NCI-H2196 treated with DMSO at 0.1 percent for 48 hours (cell line): ENCODE data around the gene SLC22A31.
"Not testable (repeated sequence)": the region's sequence is repeated elsewhere in the genome, so short reads cannot be mapped to it uniquely, and the experiment has no call there.

Source experiments
- DNase-seq: peaks from one replicate; lab custom pipeline; 2025; ENCODE audit not compliant: unreplicated experiment; lab: John Stamatoyannopoulos, UW

SLC22A31 gene

DNA sequence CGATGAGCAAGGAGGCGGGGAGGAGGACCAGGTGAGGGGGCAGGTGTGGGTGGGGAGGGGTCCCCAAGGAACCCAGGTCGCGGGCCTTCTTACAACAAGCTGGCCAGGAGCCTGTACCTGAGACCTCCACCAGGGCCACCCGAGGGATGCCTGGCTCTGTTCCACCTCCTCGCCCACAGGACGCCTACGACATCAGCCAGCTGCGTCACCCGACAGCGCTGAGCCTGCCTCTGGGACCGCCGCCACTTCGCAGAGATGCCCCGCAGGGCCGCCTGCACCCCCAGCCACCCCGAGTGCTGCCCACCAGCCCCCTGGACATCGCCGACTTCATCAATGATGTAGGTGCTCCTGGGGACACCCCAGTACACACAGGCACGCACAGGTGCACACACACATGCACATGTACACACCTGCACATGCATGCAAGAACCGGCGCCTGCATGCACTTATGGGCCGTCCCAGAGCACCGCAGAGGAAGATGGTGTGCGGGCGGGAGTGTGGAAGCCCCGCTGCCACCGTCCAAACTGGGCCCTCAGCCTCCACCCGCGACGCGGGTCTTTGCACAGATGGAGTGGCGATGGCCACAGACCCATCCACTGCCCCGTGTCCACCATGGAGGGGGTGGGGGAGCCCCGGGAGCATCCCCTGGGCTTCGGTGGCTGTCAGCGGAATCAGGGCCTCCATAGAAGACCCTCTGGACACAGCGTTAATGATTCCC, 6.6 kb downstream of the SLC22A31 start:
- no peak for DNase-seq

DNA sequence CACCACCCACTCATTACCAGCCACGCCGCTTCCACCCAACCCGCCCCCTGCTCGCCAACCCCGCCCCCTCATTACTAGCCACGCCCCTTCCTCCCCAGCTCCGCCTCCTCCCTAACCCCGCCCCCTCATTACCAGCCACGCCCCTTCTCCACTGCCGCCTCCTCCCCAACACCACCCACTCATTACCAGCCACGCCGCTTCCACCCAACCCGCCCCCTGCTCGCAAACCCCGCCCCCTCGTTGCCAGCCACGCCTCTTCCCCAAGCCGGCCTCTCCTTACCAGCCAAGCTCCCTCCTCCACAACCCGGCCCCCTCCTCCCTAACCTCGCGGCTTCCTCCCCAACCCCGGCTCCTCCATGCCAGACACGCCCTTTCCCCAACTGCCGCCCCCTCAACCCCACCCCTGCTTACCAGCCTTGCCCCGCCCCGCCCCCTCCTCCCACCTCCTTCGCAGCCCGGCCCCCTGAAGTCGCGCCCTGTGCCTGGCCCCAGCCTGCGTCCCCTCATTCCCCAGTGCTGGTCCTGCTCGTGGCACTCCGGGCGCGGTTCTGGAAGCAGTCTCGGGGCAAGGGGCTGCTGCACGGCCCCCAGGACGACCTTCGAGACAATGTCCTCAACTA, 7.3 kb downstream of the SLC22A31 start:
- peak; percentile 31 for DNase-seq

DNA sequence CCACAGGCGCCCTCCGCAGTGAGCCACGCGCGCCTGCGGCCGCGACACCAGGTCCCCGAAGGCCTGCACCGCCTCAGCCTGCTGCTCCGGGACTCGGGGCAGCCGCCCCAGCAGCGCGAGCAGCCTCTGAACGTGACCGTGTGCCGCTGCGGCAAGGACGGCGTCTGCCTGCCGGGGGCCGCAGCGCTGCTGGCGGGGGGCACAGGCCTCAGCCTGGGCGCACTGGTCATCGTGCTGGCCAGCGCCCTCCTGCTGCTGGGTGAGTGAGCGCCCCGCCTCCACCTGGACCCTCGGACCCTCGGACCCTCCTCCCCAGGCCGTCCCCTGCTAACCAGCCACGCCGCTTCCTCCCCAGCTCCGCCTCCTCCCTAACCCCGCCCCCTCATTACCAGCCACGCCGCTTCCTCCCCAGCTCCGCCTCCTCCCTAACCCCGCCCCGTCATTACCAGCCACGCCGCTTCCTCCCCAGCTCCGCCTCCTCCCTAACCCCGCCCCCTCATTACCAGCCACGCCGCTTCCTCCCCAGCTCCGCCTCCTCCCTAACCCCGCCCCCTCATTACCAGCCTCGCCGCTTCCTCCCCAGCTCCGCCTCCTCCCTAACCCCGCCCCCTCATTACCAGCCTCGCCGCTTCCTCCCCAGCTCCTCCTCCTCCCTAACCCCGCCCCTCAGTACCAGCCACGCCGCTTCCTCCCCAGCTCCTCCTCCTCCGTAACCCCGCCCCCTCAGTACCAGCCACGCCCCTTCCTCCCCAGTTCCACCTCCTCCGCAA, 8.0 kb downstream of the SLC22A31 start:
- peak; percentile 19 for DNase-seq

DNA sequence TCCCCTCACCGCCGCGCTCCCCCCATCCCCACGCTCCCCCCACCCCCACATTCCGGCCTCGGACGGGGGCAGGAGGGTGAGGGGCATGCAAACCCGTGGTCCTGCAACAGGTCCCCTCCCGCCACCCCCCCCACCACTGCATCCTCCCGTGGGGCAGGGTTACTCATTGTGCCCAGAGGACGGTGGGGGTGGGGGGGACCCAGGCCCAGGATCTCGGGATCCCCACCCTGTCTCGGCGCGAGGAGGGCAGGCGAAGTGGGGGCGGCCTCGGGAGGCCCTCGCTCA, 8.5 kb downstream of the SLC22A31 start:
- no peak for DNase-seq

DNA sequence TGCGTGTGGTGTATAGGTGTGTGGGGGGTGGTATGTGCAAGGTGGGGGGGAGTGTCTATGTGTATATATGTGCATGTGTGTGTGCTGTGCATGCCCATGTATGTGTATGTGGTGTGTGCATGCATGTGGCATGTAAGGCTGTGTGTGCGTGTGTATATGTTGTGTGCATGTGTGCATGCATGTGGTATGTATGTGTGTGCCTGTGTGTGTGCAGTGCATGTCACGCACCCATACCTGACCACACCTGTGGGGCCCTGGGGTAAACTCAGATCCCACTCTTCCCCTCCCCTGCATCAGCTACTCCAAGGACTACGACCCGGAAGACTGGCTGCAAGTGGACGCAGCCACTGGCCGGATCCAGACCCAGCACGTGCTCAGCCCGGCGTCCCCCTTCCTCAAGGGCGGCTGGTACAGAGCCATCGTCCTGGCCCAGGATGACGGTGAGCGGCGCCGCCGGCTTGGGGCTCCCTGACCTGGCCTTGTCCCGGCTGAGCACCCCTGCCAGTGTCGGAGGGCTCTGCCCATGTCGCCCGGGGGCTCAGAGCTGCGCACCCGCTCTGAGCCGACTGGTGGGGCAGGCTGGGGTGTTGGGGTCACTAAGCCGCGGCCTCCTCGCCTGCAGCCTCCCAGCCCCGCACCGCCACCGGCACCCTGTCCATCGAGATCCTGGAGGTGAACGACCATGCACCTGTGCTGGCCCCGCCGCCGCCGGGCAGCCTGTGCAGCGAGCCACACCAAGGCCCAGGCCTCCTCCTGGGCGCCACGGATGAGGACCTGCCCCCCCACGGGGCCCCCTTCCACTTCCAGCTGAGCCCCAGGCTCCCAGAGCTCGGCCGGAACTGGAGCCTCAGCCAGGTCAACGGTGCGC, 9.1 kb downstream of the SLC22A31 start:
- DNase-seq, result no peak

- no peak for DNase-seq
These were observed 10.0 kb downstream of the SLC22A31 start for GRCh38 chr16:89190150-89190958.

DNA sequence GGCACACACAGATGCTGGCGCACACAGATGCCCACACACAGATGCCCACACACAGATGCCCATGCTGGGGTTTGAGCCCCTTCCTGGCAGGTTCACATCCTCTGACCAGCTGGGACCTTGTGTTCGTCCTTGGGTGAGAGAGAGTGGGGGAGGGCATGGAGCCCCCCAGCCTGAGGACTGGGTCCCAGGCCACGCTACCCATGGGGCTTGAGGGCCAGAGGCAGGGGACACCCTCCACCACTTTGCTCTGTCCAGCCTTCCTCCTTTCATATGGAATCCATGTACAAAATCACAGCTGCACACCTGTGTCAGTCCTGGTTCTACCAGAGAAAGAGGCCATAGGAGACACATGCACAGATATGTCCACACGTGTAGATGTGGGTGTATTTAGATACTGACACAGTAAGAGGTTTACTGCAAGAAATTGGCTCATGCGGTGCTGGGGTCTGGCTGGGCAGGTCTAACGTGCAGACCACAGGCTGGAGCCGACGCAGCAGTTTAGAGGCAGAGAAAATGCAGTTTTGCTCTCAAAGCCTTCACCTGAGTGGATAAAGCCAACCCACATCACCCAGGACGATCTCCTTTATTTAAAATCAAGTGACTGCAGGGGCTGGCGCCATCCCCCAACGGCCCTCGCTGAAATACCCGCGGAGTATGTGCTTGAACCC, 10.8 kb downstream of the SLC22A31 start:
- no peak for DNase-seq

DNA sequence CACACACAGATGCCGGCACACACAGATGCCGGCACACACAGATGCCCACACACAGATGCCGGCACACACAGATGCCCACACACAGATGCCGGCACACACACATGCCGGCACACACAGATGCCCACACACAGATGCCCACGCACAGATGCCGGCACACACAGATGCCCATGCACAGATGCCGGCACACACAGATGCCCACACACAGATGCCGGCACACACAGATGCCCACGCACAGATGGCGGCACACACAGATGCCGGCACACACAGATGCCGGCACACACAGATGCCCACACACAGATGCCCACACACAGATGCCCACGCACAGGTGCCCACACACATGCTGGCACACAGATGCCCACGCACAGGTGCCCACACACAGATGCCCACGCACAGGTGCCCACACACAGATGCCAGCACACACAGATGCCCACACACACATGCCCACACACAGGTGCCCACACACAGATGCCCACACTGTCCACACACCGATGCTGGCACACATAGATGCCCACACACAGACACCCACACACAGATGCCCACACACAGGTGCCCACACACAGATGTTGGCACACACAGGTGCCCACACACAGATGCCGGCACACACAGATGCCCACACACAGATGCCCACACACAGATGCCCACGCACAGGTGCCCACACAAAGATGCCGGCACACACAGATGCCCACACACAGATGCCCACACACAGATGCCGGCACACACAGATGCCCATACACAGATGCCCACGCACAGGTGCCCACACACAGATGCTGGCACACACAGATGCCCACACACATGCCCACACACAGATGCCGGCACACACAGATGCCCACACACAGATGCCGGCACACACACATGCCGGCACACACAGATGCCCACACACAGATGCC, 11.6 kb downstream of the SLC22A31 start:
- DNase-seq, result not testable (repeated sequence)

- DNase-seq, result no peak
These were observed 12.5 kb downstream of the SLC22A31 start for GRCh38 chr16:89187770-89188392.

DNA sequence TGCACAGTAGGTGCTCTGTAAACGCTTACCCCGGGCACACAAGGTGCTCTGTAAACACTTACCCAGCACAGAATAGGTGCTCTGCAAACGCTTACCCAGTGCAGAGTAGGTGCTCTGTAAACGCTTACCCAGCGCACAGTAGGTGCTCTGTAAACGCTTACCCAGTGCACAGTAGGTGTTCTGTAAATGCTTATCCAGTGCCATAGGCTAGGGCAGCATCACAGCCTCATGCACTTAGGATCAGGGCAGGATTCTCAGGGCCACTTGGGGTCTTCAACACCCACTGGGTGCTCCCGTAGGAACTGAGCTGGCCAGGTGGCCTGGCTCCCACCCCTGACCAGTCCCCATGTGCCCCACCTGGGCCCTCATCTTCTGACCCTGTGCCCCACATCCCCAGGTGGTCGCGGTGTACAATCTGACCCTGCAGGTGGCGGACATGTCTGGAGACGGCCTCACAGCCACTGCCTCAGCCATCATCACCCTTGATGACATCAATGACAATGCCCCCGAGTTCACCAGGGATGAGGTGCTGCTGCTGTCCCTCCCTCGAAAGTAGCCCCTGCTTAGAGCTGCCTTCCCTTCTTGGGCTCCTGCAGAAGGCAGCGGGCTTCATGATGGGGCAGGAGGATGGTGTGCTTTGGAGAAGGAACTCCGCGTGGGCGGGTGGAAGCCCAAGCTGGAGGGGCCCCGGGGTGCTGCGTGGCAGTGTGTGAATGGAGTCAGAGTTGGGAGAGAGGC, 13.1 kb downstream of the SLC22A31 start:
- no peak for DNase-seq

DNA sequence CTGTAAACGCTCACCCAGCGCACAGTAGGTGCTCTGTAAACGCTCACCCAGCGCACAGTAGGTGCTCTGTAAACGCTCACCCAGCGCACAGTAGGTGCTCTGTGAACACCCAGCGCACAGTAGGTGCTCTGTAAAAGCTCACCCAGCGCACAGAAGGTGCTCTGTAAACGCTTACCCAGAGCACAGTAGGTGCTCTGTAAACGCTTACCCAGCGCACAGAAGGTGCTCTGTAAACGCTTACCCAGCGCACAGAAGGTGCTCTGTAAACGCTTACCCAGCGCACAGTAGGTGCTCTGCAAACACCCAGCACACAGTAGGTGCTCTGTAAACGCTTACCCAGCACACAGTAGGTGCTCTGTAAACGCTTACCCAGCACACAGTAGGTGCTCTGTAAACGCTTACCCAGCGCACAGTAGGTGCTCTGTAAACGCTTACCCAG, 13.7 kb downstream of the SLC22A31 start:
- DNase-seq, result not testable (repeated sequence)

GRCh38 chr16:89185887-89186592, 14.3 kb downstream of the SLC22A31 start:
- not testable (repeated sequence) for DNase-seq

DNA sequence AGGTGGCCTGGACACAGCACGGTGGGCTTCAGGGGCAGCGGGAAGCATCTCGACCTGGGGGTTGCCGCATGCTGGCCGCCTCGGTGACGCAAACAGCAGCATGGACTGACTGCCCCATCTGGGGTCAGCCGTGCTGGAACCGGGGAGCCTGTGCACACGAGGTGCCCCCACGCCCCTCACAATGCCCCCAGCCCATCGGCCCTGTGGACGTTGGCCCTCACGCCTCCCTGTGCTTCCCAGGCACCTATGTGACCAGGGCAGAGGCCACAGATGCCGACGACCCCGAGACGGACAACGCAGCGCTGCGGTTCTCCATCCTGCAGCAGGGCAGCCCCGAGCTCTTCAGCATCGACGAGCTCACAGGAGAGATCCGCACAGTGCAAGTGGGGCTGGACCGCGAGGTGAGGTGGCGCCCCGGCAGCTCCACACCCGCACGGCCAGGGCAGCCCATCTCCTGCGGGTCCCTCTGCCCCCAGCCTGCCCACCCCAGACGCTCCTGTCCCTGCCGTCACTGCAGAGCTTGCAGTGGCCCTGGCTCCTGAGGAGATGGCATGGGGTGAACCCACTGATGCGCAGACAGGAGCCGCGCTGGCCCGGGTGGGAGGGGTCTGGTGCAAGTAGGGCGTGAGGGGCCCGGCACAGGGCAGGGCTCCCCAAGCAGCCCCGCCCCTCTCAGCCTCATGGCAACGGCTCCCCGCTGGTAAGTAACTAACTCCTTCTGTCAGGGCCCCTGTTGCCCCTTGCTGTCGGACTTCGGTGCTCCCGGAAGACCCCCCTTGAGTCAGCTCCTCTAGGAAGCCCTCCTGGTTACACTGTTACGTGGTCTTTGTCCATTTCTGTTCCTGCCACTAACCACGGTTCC, 15.2 kb downstream of the SLC22A31 start:
- DNase-seq, result no peak

- DNase-seq, result no peak
These were observed 15.7 kb downstream of the SLC22A31 start for GRCh38 chr16:89184677-89184932.

DNA sequence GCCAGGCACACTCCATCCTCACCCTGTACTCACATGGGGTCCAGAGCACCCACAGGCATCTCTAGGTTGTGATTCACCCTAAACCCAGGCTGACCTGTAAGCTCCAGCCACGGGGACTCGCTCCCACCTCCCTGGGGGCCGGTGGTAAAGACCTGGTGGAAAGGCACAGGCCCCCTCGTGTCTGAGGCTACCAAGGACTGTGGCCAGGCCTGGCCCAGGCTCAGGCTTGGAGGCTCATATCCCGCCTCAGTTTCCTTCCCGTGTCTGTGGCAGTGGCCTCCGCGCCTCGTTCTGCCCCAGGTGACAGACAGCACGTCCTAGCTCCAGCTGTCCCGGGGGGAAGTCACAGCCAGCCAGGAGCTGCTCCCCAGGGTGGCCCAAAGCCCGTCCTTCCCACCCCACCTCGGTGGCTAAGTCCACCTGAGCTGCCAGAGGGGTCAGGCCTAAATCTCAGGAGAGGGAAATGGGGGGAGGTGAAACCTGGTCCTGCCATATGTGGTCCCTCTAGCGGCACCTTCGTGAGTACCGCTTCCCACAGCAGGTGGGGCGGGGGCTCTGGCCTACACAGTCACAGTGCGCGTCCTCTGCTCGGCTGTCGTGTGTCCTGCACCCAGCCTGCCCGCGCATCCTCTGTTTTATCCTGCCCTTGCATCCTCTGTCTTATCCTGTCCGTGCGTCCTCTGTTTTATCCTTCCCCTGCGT, 16.2 kb downstream of the SLC22A31 start:
- no peak for DNase-seq

DNA sequence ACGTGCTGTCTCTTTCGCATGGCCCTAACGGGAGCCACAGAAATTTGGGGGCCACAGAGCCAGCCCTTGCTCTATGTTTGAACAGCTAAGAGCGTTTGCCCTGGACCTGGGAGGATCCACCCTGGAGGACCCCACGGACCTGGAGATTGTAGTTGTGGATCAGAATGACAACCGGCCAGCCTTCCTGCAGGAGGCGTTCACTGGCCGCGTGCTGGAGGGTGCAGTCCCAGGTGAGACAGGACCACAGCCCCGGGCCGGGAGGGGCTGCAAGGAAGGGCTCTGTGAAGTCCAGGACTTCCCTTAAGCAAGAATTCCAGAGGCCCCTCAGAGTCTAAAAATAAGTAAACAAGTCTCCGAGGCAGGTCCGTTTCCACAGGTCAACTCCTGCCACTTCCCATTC, 16.9 kb downstream of the SLC22A31 start:
- no peak for DNase-seq
